ENCODE data around the gene TIGD3. TPM values are rescaled to one million over a fixed set of nuclear protein-coding genes. Genes with fewer than 3 reads are reported as not detected.

The TIGD3 gene
- total and polyA plus RNA-seq, 2 of the 13 experiments (the other 11 are each of a cell fraction or from before 2014, with no cell fraction given): 0.49 to 4.9 TPM

GRCh38 chr11:65315204-65315865, 39.2 kb upstream of the TIGD3 start (continued):
- no peak for TF ChIP-seq ZNF75D (CRISPR knock-in tag; IDR thresholded peaks at IDR 0.05; ENCODE audit: borderline replicate concordance)
- TF ChIP-seq SMYD3 (CRISPR knock-in tag; IDR thresholded peaks at IDR 0.05): no peak
- TF ChIP-seq ZNF253 (CRISPR knock-in tag; IDR thresholded peaks at IDR 0.05; ENCODE audit: borderline replicate concordance): peak; percentile 34; the same call in 1 of the 2 replicates
- TF ChIP-seq HNF4A (CRISPR knock-in tag; IDR thresholded peaks at IDR 0.05): peak; percentile 12; the same call in 1 of the 2 replicates
- TF ChIP-seq ZNF362 (CRISPR knock-in tag; IDR thresholded peaks at IDR 0.05; ENCODE audit: borderline replicate concordance): peak; percentile 44; the same call in 1 of the 2 replicates
- peak; percentile 72; the same call in 1 of the 2 replicates for TF ChIP-seq ERF (CRISPR knock-in tag; IDR thresholded peaks at IDR 0.05)
- TF ChIP-seq XRCC5 (optimal IDR thresholded peaks at IDR 0.05; ENCODE audit: low read length): peak; percentile 64
- TF ChIP-seq ZNF770 (CRISPR knock-in tag; IDR thresholded peaks at IDR 0.05): peak; percentile 61
- peak; percentile 39; the same call in 1 of the 2 replicates for TF ChIP-seq YEATS4 (CRISPR knock-in tag; IDR thresholded peaks at IDR 0.05; ENCODE audit: borderline replicate concordance)
- TF ChIP-seq PHF21A (CRISPR knock-in tag; IDR thresholded peaks at IDR 0.05): peak; percentile 61; the same call in 1 of the 2 replicates
- TF ChIP-seq ZSCAN21 (CRISPR knock-in tag; IDR thresholded peaks at IDR 0.05; ENCODE audit: borderline replicate concordance): 0 out of 2 replicates have a peak, but pooled peaks have one; percentile 34
- TF ChIP-seq ZGPAT (CRISPR knock-in tag; IDR thresholded peaks at IDR 0.05): peak; percentile 65; the same call in 1 of the 2 replicates
- TF ChIP-seq UBTF (CRISPR knock-in tag; IDR thresholded peaks at IDR 0.05): peak; percentile 48
- peak; percentile 43 for TF ChIP-seq TEAD3 (CRISPR knock-in tag; optimal IDR thresholded peaks at IDR 0.05; ENCODE audit: borderline replicate concordance)
- no peak for TF ChIP-seq FOXA1 (IDR thresholded peaks at IDR 0.05)
- 0 out of 2 replicates have a peak, but pooled peaks have one; percentile 8 for TF ChIP-seq FOXA1 (CRISPR knock-in tag; IDR thresholded peaks at IDR 0.05)
- TF ChIP-seq ZNF777 (CRISPR knock-in tag; IDR thresholded peaks at IDR 0.05): no peak; the same call in 1 of the 2 replicates
- TF ChIP-seq GTF3A (CRISPR knock-in tag; conservative IDR thresholded peaks at IDR 0.05): no peak
- TF ChIP-seq ZMYM4 (CRISPR knock-in tag; IDR thresholded peaks at IDR 0.05): peak; percentile 45; the same call in 1 of the 2 replicates
- TF ChIP-seq TBP (CRISPR knock-in tag; IDR thresholded peaks at IDR 0.05): no peak
- TF ChIP-seq HNRNPK (IDR thresholded peaks at IDR 0.05; ENCODE audit: low read depth, low read length, poor library complexity, severe bottlenecking): peak; percentile 4
- TF ChIP-seq ZFYVE20 (CRISPR knock-in tag; IDR thresholded peaks at IDR 0.05; ENCODE audit: borderline replicate concordance, low read depth): no peak
- TF ChIP-seq ZFY (CRISPR knock-in tag; IDR thresholded peaks at IDR 0.05): peak; percentile 68
